Measurements from ENCODE around the gene SLC13A5. TPM values are rescaled to one million over a fixed set of nuclear protein-coding genes. Genes with fewer than 3 reads are reported as not detected.

SLC13A5 gene
- total RNA-seq, 4 donors from 2014 or later: 0.61 to 2.8 TPM; not detected in 2

DNA sequence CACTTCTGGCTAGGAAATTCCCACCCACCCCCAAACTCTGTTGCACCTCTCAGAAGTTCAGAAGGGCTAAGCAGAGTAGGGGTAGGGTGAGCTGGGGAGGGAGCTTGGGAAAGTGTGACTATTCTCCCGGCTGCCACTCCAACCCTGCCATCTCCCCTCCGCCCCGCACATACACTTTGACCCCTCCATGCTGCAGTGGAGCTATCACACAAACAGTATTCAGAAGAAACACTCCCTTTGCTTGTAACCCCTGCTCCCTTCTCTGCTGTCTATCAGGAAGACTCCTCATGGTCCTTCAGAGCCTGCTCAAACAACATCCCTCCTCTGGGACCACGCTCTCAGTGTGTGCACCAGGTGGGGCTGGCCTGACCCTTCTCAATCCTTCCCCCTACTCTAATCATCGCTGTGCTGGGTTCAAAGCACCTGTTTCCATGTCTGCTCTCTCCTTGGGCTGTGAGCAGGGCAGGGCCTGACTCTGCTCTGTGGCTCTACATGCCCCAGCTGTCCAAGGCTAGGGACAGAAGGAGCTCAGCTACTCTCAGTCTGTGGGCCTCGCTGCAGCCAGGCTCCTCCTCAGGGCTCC, 8.6 kb downstream of the SLC13A5 start:
- Histone ChIP-seq H3K27me3 (no peaks in the 10 kb centered on the region), H3K36me3 (no peaks in the 10 kb centered on the region), H3K4me3 (no peak overlapping the region), H3K4me1 (no peaks in the 10 kb centered on the region), H3K27ac (no peak overlapping the region), H3K9me3 (no peaks in the 10 kb centered on the region)
- no peak for DNase-seq
- TF ChIP-seq, protein P1, sequence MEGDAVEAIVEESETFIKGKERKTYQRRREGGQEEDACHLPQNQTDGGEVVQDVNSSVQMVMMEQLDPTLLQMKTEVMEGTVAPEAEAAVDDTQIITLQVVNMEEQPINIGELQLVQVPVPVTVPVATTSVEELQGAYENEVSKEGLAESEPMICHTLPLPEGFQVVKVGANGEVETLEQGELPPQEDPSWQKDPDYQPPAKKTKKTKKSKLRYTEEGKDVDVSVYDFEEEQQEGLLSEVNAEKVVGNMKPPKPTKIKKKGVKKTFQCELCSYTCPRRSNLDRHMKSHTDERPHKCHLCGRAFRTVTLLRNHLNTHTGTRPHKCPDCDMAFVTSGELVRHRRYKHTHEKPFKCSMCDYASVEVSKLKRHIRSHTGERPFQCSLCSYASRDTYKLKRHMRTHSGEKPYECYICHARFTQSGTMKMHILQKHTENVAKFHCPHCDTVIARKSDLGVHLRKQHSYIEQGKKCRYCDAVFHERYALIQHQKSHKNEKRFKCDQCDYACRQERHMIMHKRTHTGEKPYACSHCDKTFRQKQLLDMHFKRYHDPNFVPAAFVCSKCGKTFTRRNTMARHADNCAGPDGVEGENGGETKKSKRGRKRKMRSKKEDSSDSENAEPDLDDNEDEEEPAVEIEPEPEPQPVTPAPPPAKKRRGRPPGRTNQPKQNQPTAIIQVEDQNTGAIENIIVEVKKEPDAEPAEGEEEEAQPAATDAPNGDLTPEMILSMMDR (IDR thresholded peaks at IDR 0.05): no peak
- no peak for TF ChIP-seq POLR2A (IDR thresholded peaks at IDR 0.05)
- intact Hi-C loops (cut with DNase I; ENCODE audit: low total_unique reads): no loop called here

DNA sequence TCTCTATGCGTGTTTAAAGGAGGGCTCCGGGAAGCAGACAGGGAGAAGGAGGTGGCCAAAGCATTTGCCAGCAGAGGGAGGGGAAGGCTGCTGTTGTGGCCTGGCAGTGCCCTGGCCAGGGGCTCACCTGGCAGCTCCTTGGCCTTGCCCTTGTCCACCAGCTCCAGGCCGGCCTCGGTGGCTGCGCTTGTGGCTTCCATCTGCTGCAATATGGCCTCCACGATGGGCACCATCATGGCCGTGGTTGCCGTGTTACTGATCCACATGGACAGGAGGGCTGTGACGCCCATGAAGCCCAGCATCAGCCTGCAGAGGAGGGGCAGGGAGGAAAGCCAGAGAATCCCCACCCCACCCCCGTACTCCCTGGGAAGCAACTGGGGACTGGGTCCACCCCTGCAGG, 9.4 kb downstream of the SLC13A5 start:
- H3K27me3 ChIP-seq: no peaks in the 10 kb centered on the region
- H3K9me3 ChIP-seq: no peaks in the 10 kb centered on the region
- TF ChIP-seq, protein P1 (IDR thresholded peaks at IDR 0.05): no peak
- no peak for TF ChIP-seq POLR2A (IDR thresholded peaks at IDR 0.05)
- no peak overlapping the region for H3K4me3 ChIP-seq
- no peak for DNase-seq
- intact Hi-C loops (cut with DNase I; ENCODE audit: low total_unique reads): no loop called here
- no peak overlapping the region for H3K27ac ChIP-seq
- no peaks in the 10 kb centered on the region for H3K4me1 ChIP-seq
- H3K36me3 ChIP-seq: no peaks in the 10 kb centered on the region

DNA sequence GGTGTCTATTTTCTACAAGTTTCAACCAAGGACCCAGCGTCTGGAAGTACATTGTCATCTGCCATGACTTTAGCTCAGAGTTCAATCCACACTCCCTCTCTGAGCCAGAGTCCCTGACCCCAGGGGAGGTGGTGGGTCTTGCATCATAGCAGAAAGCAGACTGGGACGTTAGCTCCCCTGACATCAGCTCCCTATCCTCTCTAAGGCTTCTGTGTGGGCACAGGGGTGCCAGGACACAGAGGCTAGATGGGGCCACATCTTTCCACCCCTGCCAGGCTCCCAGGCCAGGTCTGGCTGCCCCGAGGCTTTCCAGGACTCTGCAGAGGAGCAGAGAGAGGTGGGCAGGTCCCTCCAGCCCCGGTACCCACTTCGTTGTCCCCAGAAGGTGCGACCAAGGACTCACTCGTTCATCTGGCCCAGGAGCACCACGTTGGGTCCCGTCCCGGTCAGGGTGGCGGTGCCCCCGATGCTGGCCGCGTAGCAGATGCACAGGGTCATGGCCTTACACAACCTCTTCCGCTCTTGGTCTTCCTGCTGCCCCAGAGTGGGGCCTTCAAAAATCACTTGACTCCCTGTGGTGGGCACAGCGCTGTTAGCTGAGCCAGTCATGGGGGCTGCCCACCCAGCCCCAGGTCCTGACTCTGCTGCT, 10.5 kb downstream of the SLC13A5 start:
- Histone ChIP-seq H3K4me1 (no peaks in the 10 kb centered on the region), H3K4me3 (no peak overlapping the region), H3K9me3 (no peaks in the 10 kb centered on the region), H3K27ac (no peak overlapping the region), H3K36me3 (no peaks in the 10 kb centered on the region), H3K27me3 (no peaks in the 10 kb centered on the region)
- TF ChIP-seq POLR2A (IDR thresholded peaks at IDR 0.05): no peak
- TF ChIP-seq, protein P1 (IDR thresholded peaks at IDR 0.05): no peak
- DNase-seq: no peak
- intact Hi-C loops (cut with DNase I; ENCODE audit: low total_unique reads): no loop called here

DNA sequence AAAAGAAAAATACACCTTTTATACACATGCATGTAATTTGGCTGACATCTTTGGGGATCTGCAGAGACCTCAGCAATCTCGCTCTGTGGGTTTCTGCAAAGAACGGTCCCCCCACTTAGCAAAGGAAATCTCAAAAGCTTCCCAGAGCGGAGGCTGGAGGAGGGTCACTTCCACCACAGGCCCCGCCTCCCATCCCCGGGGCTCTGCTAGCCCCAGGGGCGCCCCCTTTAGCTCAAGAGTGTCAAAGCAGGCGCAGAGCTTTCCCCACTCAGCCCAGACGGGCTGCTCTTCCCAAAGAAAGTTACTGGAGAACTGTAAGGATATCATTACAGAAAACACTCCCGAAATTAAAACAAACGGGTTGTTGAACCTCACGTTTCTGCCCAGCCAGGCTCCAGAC, 11.4 kb downstream of the SLC13A5 start:
- Histone ChIP-seq H3K27ac (no peak overlapping the region), H3K9me3 (no peaks in the 10 kb centered on the region), H3K27me3 (no peaks in the 10 kb centered on the region), H3K36me3 (no peaks in the 10 kb centered on the region), H3K4me1 (no peaks in the 10 kb centered on the region), H3K4me3 (no peak overlapping the region)
- intact Hi-C loops (cut with DNase I; ENCODE audit: low total_unique reads): no loop called here
- DNase-seq: no peak
- TF ChIP-seq, protein P1 (IDR thresholded peaks at IDR 0.05): no peak
- no peak for TF ChIP-seq POLR2A (IDR thresholded peaks at IDR 0.05)

DNA sequence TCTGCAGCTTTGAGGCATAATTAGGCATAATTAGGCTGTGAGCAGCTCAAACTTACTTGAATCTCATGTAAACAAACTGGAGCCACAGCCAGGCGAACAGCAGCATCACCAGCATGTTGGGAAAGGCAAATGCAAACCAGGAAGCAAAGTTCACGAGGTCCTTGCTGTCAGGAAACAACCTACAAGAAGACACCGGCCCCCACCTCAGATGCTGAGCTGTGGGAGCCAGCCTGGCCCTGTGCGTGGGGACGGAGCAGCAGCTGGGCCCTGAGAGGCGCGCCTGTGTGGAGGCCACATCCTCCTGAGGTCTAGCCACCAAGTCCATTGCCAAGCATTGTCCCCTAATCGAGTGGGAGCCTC, 12.2 kb downstream of the SLC13A5 start:
- intact Hi-C loops (cut with DNase I; ENCODE audit: low total_unique reads): no loop called here
- DNase-seq: no peak
- TF ChIP-seq, protein P1 (IDR thresholded peaks at IDR 0.05): no peak
- no peak for TF ChIP-seq POLR2A (IDR thresholded peaks at IDR 0.05)

More for the DNA sequence above, 12.2 kb downstream of the SLC13A5 start:
- no peaks in the 10 kb centered on the region for H3K9me3 ChIP-seq
- H3K27me3 ChIP-seq: no peaks in the 10 kb centered on the region
- H3K36me3 ChIP-seq: no peaks in the 10 kb centered on the region
- no peak overlapping the region for H3K27ac ChIP-seq
- no peak overlapping the region for H3K4me3 ChIP-seq
- H3K4me1 ChIP-seq: no peaks in the 10 kb centered on the region
